ENCODE results near the gene SELENOH.

- TF ChIP-seq CTCF (conservative IDR thresholded peaks at IDR 0.05; ENCODE audit: low read depth, low read length) (no peak), EZH2 (IDR thresholded peaks at IDR 0.05; ENCODE audit: low read length, unreplicated experiment) (no peak)
Observed at GRCh38 chr11:57699813-57700212, 41.5 kb upstream of the SELENOH start.

Data from PC-3 (cell line).